Motor neuron (in vitro differentiated cells): ENCODE measurements around the gene DYNC2H1. TPM values are rescaled to one million over a fixed set of nuclear protein-coding genes. Genes with fewer than 3 reads are reported as not detected.

Source experiments
- ATAC-seq, 8 experiments: fragments of 200-7000 bp; cut with Tn5 transposase; replicated peaks in 6 of 8; 2 replicates each; pipeline ENCODE4 v1.8.0; 2021; ENCODE audit warnings: mild to moderate bottlenecking in 8 of 8, moderate library complexity in 8 of 8
- H3K27ac ChIP-seq, 2 donors: fragments of 250-450 bp; sonication (Bioruptor Pico); 2 replicates each; pipeline ENCODE4 v1.9.0; 2021; ENCODE audit warnings: antibody characterized with exemption in 2 of 2, mild to moderate bottlenecking in 2 of 2, moderate library complexity in 1 of 2
- H3K4me1 ChIP-seq, 2 donors: fragments of 250-450 bp; sonication (Bioruptor Pico); replicated peaks in 1 of 2; 2 replicates each; pipeline ENCODE4 v1.6.1; 2021; ENCODE audit warnings: antibody characterized with exemption in 2 of 2, mild to moderate bottlenecking in 2 of 2, moderate library complexity in 1 of 2
- H3K4me3 ChIP-seq, 5 donors: fragments of 250-450 bp; sonication (Bioruptor Pico); 2 replicates each; pipeline ENCODE4 v1.9.0; 2021; ENCODE audit warnings: antibody characterized with exemption in 5 of 5, mild to moderate bottlenecking in 5 of 5, moderate library complexity in 4 of 5
- WGBS, 10 experiments: fragments of 450-650 bp; shearing (Covaris generic); methylation state at CpG; one replicate each; pipeline ENCODE4 v1.0.0; 2022; 5-methylcytosine and 5-hydroxymethylcytosine counted together
- in situ Hi-C, 9 experiments: fragments of 400-800 bp; cut with MboI; loops; one replicate each; pipeline ENCODE4 v1.15.0; 2021; ENCODE audit warnings: low sequenced_read_pairs in 9 of 9, low pct_unique_long_range_greater_than_20kb in 2 of 9; ENCODE audit not compliant: unreplicated experiment in 9 of 9
- total RNA-seq, 8 experiments: library from RNA; unstranded; fragments of 300-600 nt; gene quantifications; 2 replicates each; pipeline versions ENCODE4 v1.2.3 to v1.2.4, GENCODE V29; 2022

Gene DYNC2H1
- total RNA-seq, 8 experiments from 2014 or later: 19.7 to 51.0 (median 33.2) TPM

DNA sequence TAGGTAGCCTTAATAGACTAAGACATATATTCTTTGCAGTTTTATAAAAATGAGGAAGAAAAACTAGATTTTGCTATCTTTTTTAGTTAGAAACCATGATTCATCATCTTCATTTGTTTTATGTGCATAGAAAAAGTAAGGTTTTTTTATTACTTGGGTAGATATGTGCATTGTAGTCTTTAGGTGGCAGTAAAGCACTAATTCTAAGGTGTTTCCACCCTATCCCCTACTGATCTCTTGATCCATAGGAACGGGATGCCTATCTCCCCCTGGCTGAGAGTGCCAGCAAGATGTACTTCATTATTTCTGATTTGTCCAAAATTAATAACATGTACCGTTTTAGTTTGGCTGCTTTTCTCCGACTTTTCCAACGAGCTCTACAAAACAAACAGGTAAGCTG lies 148.1 kb downstream of the DYNC2H1 start:
- peak in 4 of 8 experiments; percentile 36 to 91 (median 82) for ATAC-seq
- H3K27ac ChIP-seq: no peak overlapping the region
- no peak overlapping the region for H3K4me3 ChIP-seq
- 31 to 89% (median 83%) methylated on average over 3 to 4 of the region's 4 CpGs; no CpG with 5 or more reads in 1 of the 10 experiments for WGBS, 10 experiments
- in situ Hi-C loops: no loop called here
- no peaks in the 10 kb centered on the region for H3K4me1 ChIP-seq

GRCh38 chr11:103266167-103266831 lies 157.1 kb downstream of the DYNC2H1 start:
- Histone ChIP-seq H3K4me3 (no peak overlapping the region), H3K4me1 (no peaks in the 10 kb centered on the region), H3K27ac (no peak overlapping the region)
- in situ Hi-C loops: no loop called here
- 80 to 100% (median 80%) methylated on average over 1 to 3 of the region's 9 CpGs; no CpG with 5 or more reads in 6 of the 10 experiments for WGBS, 10 experiments
- no peak for ATAC-seq

DNA sequence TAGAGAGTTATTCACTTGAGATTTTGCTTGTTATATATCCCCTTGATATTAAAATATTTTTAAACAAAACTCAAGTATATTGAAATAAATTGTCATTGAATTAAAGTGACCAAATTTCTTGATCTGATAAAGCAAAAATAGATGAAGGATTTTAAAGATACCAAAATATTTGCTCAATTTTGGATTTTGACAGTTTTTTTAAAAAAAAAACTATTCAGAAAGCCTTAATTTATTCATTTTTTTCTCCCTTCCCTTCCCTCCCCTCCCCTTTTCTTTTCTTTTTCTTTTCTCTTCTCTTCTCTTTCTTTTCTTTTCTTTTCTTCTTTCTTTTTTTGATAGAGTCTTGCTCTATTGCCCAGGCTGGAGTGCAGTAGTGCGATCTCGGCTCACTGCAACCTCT lies 163.7 kb downstream of the DYNC2H1 start:
- in situ Hi-C loops: no loop called here
- WGBS, 10 experiments: 86 to 100% (median 100%) methylated on average over 1 to 2 of the region's 2 CpGs; no CpG with 5 or more reads in 1 of the 10 experiments
- ATAC-seq: no peak

GRCh38 chr11:103274025-103274424 lies 164.8 kb downstream of the DYNC2H1 start:
- Histone ChIP-seq H3K4me3 (no peak overlapping the region), H3K4me1 (no peaks in the 10 kb centered on the region), H3K27ac (no peak overlapping the region)
- no peak for ATAC-seq
- in situ Hi-C loops: no loop called here

More for the DNA sequence above, 163.7 kb downstream of the DYNC2H1 start:
- Histone ChIP-seq H3K27ac (no peak overlapping the region), H3K4me3 (no peak overlapping the region), H3K4me1 (no peaks in the 10 kb centered on the region)

DNA sequence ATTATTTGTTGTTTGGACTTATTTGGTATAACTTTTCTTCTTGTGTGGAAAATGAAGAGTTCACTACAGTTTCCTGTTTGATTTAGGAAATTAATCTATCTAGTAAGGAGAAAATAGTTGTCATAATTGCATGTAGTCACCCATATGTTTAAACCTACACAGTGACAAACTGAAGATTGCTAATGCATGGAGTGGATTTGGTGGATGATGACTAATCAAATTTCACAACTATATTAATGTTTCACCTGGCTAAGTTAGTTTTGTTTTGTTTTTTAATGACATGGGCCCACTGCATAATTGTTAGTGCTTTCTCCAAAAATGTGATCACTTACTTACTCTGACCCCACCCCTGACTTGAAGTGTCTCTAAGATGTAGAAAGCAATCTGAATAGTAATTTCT lies 170.6 kb downstream of the DYNC2H1 start:
- no peak for ATAC-seq
- H3K4me1 ChIP-seq: no peaks in the 10 kb centered on the region
- in situ Hi-C loops: no loop called here
- no peak overlapping the region for H3K4me3 ChIP-seq
- no peak overlapping the region for H3K27ac ChIP-seq

- WGBS, 10 experiments: 15 to 100% (median 100%) methylated on average over 1 of the region's 1 CpG; no CpG with 5 or more reads in 3 of the 10 experiments
Measured at GRCh38 chr11:103281301-103281700, 172.1 kb downstream of the DYNC2H1 start.

DNA sequence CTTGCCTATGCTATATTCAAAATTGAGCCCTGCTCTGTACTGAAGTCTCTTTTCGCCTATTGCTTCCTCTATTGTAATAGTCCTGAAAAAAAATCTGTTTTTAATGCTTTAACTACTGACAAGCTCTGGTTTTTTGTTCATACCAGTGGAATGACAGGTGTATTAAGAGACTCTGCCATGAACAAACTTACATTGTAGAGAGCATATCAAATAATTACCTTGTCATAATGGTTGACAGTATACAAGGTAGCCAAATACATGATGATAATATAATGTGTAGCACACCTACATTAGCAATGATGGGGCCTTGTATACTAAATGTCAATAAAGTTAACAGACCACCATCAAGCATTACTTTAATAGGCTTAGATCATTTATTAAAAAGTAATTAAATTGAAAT lies 175.0 kb downstream of the DYNC2H1 start:
- in situ Hi-C loops: no loop called here
- 83 to 100% (median 100%) methylated on average over 1 of the region's 1 CpG; no CpG with 5 or more reads in 4 of the 10 experiments for WGBS, 10 experiments

More at GRCh38 chr11:103281301-103281700, 172.1 kb downstream of the DYNC2H1 start:
- Histone ChIP-seq H3K27ac (no peak overlapping the region), H3K4me1 (no peaks in the 10 kb centered on the region), H3K4me3 (no peak overlapping the region)
- in situ Hi-C loops: no loop called here
- ATAC-seq: no peak

GRCh38 chr11:103294516-103294915 lies 185.3 kb downstream of the DYNC2H1 start:
- H3K27ac ChIP-seq: no peak overlapping the region
- WGBS, 10 experiments: 100% methylated on average over 1 of the region's 1 CpG; no CpG with 5 or more reads in 9 of the 10 experiments
- no peak overlapping the region for H3K4me3 ChIP-seq
- H3K4me1 ChIP-seq: no peaks in the 10 kb centered on the region
- ATAC-seq: peak in 2 of 8 experiments; percentile 49 to 80
- in situ Hi-C loops: no loop called here

More for the DNA sequence above, 175.0 kb downstream of the DYNC2H1 start:
- Histone ChIP-seq H3K27ac (no peak overlapping the region), H3K4me1 (no peaks in the 10 kb centered on the region), H3K4me3 (no peak overlapping the region)
- no peak for ATAC-seq

GRCh38 chr11:103295704-103296103 lies 186.5 kb downstream of the DYNC2H1 start:
- in situ Hi-C loops: no loop called here
- Histone ChIP-seq H3K27ac (no peak overlapping the region), H3K4me1 (no peaks in the 10 kb centered on the region), H3K4me3 (no peak overlapping the region)
- no peak for ATAC-seq
- WGBS, 10 experiments: 80 to 100% (median 100%) methylated on average over 1 to 4 of the region's 5 CpGs; no CpG with 5 or more reads in 4 of the 10 experiments

DNA sequence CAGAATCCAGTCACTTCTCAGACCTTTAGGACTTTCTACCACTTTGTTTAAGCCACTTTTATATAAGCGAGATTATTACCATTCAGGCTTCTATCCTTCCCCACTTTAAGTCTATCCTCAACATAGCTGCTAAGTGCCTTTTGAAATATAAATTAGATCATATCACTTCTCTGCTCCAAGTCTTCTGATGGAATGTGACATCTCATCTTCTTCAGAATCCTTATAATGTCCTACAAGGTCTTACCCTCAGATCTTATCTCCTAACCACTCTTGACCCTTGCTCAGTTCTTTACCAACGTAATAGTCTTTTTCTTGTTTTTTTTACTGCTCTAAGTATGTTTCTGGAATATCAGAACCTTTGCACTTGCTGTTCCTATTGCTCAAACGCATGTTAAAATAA lies 188.7 kb downstream of the DYNC2H1 start:
- Histone ChIP-seq H3K4me3 (no peak overlapping the region), H3K27ac (no peak overlapping the region), H3K4me1 (no peaks in the 10 kb centered on the region)
- WGBS, 10 experiments: 82 to 100% (median 100%) methylated on average over 1 to 3 of the region's 3 CpGs
- ATAC-seq: no peak
- in situ Hi-C loops: no loop called here

- peak in 1 of 8 experiments; percentile 18 for ATAC-seq
Measured at GRCh38 chr11:103315248-103315647, 206.0 kb downstream of the DYNC2H1 start.

GRCh38 chr11:103317118-103317517 lies 207.9 kb downstream of the DYNC2H1 start:
- Histone ChIP-seq H3K4me3 (no peak overlapping the region), H3K4me1 (no peaks in the 10 kb centered on the region), H3K27ac (no peak overlapping the region)
- 69 to 100% (median 84%) methylated on average over 1 to 3 of the region's 3 CpGs for WGBS, 10 experiments
- in situ Hi-C loops: no loop called here
- no peak for ATAC-seq

More at GRCh38 chr11:103315248-103315647, 206.0 kb downstream of the DYNC2H1 start:
- H3K27ac ChIP-seq: no peak overlapping the region
- no peaks in the 10 kb centered on the region for H3K4me1 ChIP-seq
- no peak overlapping the region for H3K4me3 ChIP-seq
- WGBS, 10 experiments: 47 to 100% (median 88%) methylated on average over 1 to 3 of the region's 3 CpGs; no CpG with 5 or more reads in 1 of the 10 experiments
- in situ Hi-C loops: no loop called here

- no peak overlapping the region for H3K4me3 ChIP-seq
- no peaks in the 10 kb centered on the region for H3K4me1 ChIP-seq
- in situ Hi-C loops: no loop called here
- ATAC-seq: peak in 1 of 8 experiments; percentile 57
- no peak overlapping the region for H3K27ac ChIP-seq
- 0 to 100% (median 50%) methylated on average over 1 to 6 of the region's 6 CpGs; no CpG with 5 or more reads in 2 of the 10 experiments for WGBS, 10 experiments
Measured at GRCh38 chr11:103322821-103323220, 213.6 kb downstream of the DYNC2H1 start.

GRCh38 chr11:103325686-103326069 lies 216.5 kb downstream of the DYNC2H1 start:
- in situ Hi-C loops: loop anchor here in 3 of 9 experiments (25.0 kb wide), 2 partner anchors 262 to 287 kb away; no protein-coding TSS in a partner anchor
- ATAC-seq: peak in 1 of 8 experiments; percentile 5
- no peak overlapping the region for H3K4me3 ChIP-seq
- WGBS, 10 experiments: 16 to 80% (median 44%) methylated on average over 2 to 7 of the region's 7 CpGs; no CpG with 5 or more reads in 3 of the 10 experiments
- H3K27ac ChIP-seq: no peak overlapping the region
- H3K4me1 ChIP-seq: no peaks in the 10 kb centered on the region
